Measurements from ENCODE around the gene TAF1C. TPM values are rescaled to one million over a fixed set of nuclear protein-coding genes. Genes with fewer than 3 reads are reported as not detected.

The TAF1C gene
- total RNA-seq, 1 donor from 2014 or later, result 94.7 TPM

DNA sequence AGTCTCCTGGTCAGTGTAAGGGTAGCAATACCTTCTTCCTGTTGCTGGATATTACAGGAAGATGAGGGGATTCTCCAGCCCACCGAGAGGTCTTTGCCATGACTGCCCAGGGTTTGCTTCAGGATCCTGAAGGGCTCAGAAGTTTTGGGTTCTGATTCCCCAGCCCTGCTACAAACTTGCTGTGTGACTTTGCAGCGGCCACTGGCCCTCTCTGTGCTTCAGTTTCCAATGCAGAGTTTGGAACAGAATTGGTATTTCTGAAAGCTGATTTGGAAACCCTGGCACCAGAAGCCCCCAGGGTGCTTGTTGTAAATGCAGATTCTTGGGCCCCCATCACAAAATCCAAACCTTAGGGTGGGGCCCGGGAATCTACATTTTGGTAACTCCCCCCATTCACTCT, 38.3 kb upstream of the TAF1C start:
- TF ChIP-seq, protein P1, sequence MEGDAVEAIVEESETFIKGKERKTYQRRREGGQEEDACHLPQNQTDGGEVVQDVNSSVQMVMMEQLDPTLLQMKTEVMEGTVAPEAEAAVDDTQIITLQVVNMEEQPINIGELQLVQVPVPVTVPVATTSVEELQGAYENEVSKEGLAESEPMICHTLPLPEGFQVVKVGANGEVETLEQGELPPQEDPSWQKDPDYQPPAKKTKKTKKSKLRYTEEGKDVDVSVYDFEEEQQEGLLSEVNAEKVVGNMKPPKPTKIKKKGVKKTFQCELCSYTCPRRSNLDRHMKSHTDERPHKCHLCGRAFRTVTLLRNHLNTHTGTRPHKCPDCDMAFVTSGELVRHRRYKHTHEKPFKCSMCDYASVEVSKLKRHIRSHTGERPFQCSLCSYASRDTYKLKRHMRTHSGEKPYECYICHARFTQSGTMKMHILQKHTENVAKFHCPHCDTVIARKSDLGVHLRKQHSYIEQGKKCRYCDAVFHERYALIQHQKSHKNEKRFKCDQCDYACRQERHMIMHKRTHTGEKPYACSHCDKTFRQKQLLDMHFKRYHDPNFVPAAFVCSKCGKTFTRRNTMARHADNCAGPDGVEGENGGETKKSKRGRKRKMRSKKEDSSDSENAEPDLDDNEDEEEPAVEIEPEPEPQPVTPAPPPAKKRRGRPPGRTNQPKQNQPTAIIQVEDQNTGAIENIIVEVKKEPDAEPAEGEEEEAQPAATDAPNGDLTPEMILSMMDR (IDR thresholded peaks at IDR 0.05; ENCODE audit: unreplicated experiment), result no peak
- DNase-seq (ENCODE audit: low spot score, unreplicated experiment), result no peak

DNA sequence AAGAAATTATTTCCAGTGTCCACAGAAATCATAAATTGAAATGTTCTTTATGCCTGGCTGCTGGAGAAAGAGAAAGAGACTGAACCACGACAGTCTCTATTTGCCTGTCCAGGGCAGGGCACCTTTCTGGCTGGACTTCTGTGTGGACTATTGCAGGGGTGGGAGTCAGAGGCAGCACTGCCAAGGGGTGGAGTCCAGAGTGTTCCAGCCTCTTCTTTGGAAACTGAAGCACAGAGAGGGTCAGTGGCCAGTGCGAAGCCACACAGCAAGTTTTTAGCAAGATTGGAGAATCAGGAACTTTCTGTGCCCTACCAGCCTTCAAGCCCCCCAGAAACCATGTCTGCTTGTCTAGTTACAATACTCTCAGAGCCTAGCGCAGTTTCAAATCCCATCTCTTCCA, 37.7 kb upstream of the TAF1C start:
- no peaks in the 10 kb centered on the region for H3K36me3 Mint-ChIP-seq (ENCODE audit: insufficient read depth)
- no peaks in the 10 kb centered on the region for H3K4me1 Mint-ChIP-seq (ENCODE audit: low read depth)
- H3K27ac Mint-ChIP-seq, result no peak overlapping the region
- H3K27me3 Mint-ChIP-seq, result peaks cover 8% of the 10 kb centered on the region
- TF ChIP-seq, protein P1 (IDR thresholded peaks at IDR 0.05; ENCODE audit: unreplicated experiment), result no peak
- no peak for DNase-seq (ENCODE audit: low spot score, unreplicated experiment)
- H3K4me3 Mint-ChIP-seq (ENCODE audit: low read depth), result no peak overlapping the region
- H3K9me3 Mint-ChIP-seq (ENCODE audit: low read depth), result no peaks in the 10 kb centered on the region

More for the DNA sequence above, 38.3 kb upstream of the TAF1C start:
- Mint-ChIP-seq H3K4me3 (ENCODE audit: low read depth) (no peak overlapping the region), H3K27ac (no peak overlapping the region), H3K36me3 (ENCODE audit: insufficient read depth) (no peaks in the 10 kb centered on the region), H3K4me1 (ENCODE audit: low read depth) (no peaks in the 10 kb centered on the region), H3K27me3 (peaks cover 8% of the 10 kb centered on the region), H3K9me3 (ENCODE audit: low read depth) (no peaks in the 10 kb centered on the region)

DNA sequence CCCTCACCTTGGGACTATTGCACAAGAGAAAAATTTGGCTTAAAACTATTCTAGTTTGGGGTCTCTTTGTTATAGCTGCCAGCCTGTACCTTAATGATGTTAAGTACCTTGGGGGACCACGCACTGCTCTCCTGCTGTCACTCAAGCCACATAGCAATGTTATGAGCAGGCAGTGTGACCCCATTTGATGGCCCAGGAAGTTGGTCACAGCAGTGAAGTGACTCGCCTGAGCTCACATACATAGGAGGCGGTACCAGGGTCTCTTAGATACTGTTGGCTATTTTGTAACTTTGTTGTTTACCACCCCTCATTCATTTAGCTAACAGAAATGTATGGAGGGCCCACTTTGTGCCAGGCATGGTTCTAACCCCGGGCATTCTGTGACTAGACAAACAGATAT, 36.6 kb upstream of the TAF1C start:
- H3K9me3 Mint-ChIP-seq (ENCODE audit: low read depth), result no peaks in the 10 kb centered on the region
- no peaks in the 10 kb centered on the region for H3K4me1 Mint-ChIP-seq (ENCODE audit: low read depth)
- DNase-seq (ENCODE audit: low spot score, unreplicated experiment), result no peak
- H3K27ac Mint-ChIP-seq, result no peak overlapping the region
- no peaks in the 10 kb centered on the region for H3K36me3 Mint-ChIP-seq (ENCODE audit: insufficient read depth)
- TF ChIP-seq, protein P1 (IDR thresholded peaks at IDR 0.05; ENCODE audit: unreplicated experiment), result no peak
- peaks cover 14% of the 10 kb centered on the region for H3K27me3 Mint-ChIP-seq
- H3K4me3 Mint-ChIP-seq (ENCODE audit: low read depth), result no peak overlapping the region

DNA sequence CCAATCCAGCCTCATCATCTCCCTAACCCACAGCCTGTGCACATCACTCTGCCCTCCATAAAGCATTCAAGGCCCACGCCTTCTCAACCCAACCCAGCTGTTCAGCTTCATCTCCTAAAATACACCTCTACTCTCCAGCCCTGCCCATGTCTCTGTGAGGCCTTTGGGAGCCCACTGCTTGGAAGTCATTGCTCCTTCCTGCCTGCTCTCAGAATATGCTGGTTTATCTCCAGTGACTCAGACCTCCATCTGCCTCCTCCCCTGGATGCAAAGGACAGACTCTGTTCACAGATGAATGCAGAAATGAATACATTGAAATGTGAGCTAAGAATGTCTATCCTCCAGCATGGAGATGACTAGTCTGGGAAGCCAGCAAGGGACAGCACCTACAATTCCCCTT, 34.0 kb upstream of the TAF1C start:
- no peak overlapping the region for H3K27ac Mint-ChIP-seq

DNA sequence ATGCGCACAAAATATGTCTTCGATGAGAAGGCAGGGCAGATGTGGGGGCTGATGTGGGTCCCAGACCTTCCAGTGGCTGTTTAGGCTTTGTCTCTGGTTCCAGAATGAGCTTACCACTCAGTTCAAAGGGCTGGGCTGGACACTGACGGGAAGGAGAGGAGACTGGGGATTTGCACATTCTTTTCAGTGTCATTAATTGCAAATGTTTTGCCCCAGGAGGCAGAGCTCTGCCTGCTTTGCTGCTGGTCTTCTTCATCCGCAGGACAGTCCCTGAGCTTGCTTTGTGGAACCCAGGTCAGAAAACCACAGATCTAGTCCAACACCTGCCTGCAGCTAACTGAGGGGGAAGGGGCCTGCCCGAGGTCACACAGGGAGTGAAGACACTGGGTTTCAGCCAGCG, 32.1 kb upstream of the TAF1C start:
- H3K27ac Mint-ChIP-seq, result no peak overlapping the region

More for the DNA sequence above, 34.0 kb upstream of the TAF1C start:
- Mint-ChIP-seq H3K36me3 (ENCODE audit: insufficient read depth) (no peaks in the 10 kb centered on the region), H3K27me3 (peaks cover 16% of the 10 kb centered on the region), H3K9me3 (ENCODE audit: low read depth) (no peaks in the 10 kb centered on the region), H3K4me1 (ENCODE audit: low read depth) (no peaks in the 10 kb centered on the region), H3K4me3 (ENCODE audit: low read depth) (no peak overlapping the region)
- DNase-seq (ENCODE audit: low spot score, unreplicated experiment), result no peak
- TF ChIP-seq, protein P1 (IDR thresholded peaks at IDR 0.05; ENCODE audit: unreplicated experiment), result no peak

More for the DNA sequence above, 32.1 kb upstream of the TAF1C start:
- Mint-ChIP-seq H3K9me3 (ENCODE audit: low read depth) (no peaks in the 10 kb centered on the region), H3K4me3 (ENCODE audit: low read depth) (no peak overlapping the region), H3K4me1 (ENCODE audit: low read depth) (no peaks in the 10 kb centered on the region), H3K36me3 (ENCODE audit: insufficient read depth) (no peaks in the 10 kb centered on the region), H3K27me3 (peaks cover 16% of the 10 kb centered on the region)
- DNase-seq (ENCODE audit: low spot score, unreplicated experiment), result no peak
- TF ChIP-seq, protein P1 (IDR thresholded peaks at IDR 0.05; ENCODE audit: unreplicated experiment), result no peak

All from progenitor cell of endocrine pancreas (in vitro differentiated cells).